ENCODE results near the gene OSBPL7. TPM values are rescaled to one million over a fixed set of nuclear protein-coding genes. Genes with fewer than 3 reads are reported as not detected.

OSBPL7 gene
- total RNA-seq, 2 donors from 2014 or later, result 6.4 to 9.8 TPM

DNA sequence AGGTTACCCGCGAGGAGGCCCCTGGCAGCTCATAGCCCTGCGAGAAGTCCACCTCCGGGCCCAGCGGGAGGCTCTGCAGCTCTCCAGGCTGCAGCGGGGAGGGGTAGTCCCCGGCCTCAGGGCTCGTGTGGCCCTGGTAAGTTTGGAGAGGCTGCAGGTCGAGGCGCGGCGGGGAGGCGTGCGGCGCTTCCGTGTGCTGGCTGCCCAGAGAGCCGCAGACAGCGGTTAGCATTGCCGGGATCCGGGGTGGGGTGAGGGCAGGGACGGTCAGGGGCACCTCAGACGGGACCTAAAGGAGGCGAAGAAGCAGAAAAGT is 26.6 kb upstream of the OSBPL7 start:
- no peak for DNase-seq (ENCODE audit: low spot score)
- intact Hi-C loops (cut with DNase I), result loop anchor here in 1 of 2 donors (10.0 kb wide), 1 partner anchor 117 kb away; no protein-coding TSS in a partner anchor

DNA sequence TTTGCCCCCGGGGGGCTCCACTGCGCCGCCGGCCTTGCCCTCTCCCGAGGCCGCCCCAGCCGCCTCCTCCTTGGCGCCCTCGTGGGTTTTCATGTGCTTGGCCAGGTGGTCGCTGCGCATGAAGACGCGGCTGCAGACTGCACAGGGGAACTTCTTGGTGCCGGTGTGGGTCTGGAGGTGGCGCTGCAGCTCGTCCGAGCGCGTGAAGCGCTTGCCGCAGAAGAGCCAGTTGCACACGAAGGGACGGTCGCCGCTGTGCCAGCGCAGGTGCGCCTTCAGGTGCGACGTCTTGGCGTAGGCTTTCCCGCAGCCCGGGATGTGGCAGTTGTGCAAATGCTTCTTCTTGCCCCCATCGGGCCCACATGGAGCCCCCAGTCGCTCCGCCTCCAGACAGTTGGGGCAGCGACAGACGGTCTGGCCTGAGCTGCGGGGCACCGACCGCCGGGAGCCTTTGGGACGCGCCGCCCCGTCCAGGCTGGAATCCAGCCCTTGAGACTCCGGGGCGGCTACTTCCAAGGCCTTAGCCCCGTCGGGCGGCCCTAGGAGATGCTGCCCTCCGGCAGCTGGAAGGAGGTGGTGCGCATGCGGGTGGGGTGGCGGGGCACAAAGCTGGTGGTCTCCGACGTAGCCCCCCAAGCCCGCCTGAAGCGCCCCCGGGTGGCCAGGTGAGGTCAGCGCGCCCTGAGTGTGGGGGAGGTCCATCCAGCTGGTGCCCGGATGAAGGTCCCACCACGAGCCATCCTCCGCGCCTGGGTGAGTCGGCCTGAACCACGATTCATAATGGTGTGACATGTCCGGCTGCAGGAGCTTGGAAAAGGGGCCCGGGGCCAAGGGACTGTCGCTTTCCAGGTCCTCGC is 26.0 kb upstream of the OSBPL7 start:
- no peak for DNase-seq (ENCODE audit: low spot score)
- intact Hi-C loops (cut with DNase I), result loop anchor here in 1 of 2 donors (10.0 kb wide), 1 partner anchor 117 kb away; no protein-coding TSS in a partner anchor

DNA sequence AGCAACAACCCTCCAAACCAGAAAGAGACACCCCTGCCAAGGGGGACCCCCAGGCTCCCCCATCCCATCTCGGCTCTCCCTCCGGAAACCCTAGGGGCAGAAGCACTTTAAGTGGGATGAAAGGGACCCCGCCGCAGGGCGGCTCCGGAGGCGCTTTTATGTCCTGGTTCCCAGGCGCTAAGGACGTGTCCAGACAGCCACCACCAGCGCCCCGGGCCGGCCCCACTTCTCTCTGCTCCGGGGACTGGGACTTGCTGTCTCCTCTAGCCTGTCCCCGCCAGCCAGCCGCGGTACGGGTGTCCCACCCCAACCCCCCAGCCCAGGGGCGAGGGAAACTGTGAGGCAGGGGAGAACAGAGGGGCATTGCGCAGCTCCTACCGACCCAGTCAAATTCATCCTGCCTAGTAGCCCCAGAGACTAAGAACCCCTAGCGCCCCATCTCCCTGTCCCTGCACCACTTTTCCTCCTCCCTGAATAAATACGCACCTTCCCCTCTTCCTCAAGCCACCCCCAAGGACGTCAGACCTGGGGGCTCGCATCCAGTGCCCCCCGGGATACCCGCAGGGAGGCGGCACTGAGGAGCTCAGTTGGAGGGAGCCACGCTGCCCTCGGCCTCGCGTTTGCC is 25.2 kb upstream of the OSBPL7 start:
- DNase-seq (ENCODE audit: low spot score), result no peak
- intact Hi-C loops (cut with DNase I), result loop anchor here in 1 of 2 donors (10.0 kb wide), 1 partner anchor 118 kb away; no protein-coding TSS in a partner anchor

- intact Hi-C loops (cut with DNase I), result loop anchor here in 1 of 2 donors (2.0 to 10.0 kb wide), 2 partner anchors 43 to 119 kb away; no protein-coding TSS in a partner anchor
- no peak for DNase-seq (ENCODE audit: low spot score)
These were observed 24.1 kb upstream of the OSBPL7 start for GRCh38 chr17:47845716-47846075.

DNA sequence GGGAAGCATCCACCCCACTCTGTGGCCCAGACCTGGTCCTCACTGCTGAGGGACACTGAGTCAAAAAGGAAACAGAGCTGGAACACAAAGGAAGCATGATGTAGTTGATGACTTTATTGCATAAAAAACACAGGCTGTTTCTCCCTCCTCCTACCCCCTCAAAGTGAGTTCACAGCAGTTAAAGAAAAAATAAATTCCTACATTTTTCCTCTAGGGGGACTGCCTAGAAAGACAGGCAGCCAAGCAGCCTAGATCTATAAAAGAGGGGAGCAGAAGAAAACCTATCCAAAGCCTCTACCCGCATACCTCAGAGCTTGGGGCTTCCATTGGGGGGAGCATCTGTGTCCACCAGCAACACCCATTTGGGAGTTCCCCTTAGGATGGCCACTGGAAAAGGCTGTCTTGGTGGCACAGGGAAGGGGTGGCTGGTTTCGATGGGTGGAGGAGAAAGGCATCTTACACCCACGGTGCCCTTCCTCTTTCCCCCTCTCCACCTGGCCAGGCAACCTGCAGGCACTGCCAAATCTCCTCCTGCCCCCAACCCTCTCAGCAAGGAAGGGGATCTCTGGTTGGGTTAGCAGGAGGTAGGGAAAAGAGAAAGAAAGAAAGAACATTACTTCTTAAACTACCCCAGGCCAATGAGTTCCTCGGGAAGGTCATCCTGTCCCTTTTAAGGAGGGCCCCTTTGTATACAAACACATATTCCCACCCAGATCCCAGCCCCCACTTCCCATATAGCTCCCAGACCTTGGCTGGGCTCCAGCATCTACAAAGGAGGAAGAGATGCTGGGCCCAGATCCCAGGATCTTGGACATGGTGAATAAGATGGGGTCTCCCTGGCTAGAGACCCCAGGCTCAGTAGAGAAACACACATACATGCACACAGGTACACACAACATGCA is 23.5 kb upstream of the OSBPL7 start:
- DNase-seq (ENCODE audit: low spot score), result no peak
- intact Hi-C loops (cut with DNase I), result loop anchor here in 1 of 2 donors (2.0 to 10.0 kb wide), 2 partner anchors 44 to 120 kb away; no protein-coding TSS in a partner anchor

- DNase-seq (ENCODE audit: low spot score), result no peak
- intact Hi-C loops (cut with DNase I), result loop anchor here in 1 of 2 donors (2.0 to 10.0 kb wide), 2 partner anchors 45 to 121 kb away; no protein-coding TSS in a partner anchor
These were observed 22.6 kb upstream of the OSBPL7 start for GRCh38 chr17:47844227-47844626.

- intact Hi-C loops (cut with DNase I), result loop anchor here in 1 of 2 donors (10.0 kb wide), 1 partner anchor 121 kb away; no protein-coding TSS in a partner anchor
- DNase-seq (ENCODE audit: low spot score), result no peak
These were observed 21.8 kb upstream of the OSBPL7 start for GRCh38 chr17:47843391-47843730.

DNA sequence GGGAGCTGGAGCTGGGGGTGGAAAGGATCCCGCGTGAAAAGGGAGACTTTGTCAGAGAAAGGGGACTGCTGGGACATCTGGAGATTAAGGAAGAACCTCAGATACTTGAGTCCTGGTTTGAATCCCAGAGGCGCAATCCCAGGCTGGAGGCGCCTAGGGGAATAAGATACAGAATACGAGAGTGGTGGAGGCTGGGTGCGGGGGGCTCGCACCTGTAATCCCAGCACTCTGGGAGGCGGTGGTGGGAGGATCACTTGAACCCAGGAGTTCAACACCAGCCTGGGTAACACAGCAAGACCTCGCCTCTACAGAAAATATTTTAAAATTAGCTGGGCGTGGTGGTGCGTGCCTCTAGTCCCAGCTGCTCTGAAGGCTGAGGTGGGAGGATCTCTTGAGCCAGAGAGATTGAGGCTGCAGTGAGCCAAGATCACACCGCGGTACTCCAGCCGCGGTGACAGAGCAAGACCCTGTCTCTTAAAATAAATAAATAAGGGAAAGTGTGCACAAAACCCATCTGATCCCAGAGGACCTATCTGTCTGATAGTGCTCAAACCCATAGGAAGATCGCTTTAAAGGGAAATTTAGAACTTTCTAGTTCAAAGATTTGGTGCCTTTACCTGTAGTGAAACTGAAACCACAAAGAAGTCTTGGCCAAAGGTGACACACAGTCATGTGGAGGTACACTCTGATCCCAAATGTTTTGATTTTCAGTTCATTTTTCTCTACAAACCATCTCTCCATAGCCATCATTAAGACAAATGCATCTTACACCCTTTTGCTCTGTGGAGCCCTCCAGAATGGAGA is 20.1 kb upstream of the OSBPL7 start:
- intact Hi-C loops (cut with DNase I), result loop anchor here (2.0 to 10.0 kb wide), 2 partner anchors 47 to 123 kb away; no protein-coding TSS in a partner anchor
- no peak for DNase-seq (ENCODE audit: low spot score)

- intact Hi-C loops (cut with DNase I), result loop anchor here (2.0 to 10.0 kb wide), 2 partner anchors 48 to 124 kb away; no protein-coding TSS in a partner anchor
- peak; percentile 97 for DNase-seq (ENCODE audit: low spot score)
These were observed 19.3 kb upstream of the OSBPL7 start, which contains the start of gene SCRN2 for GRCh38 chr17:47840742-47841487. SCRN2 (minus strand) TSS chr17:47841273; CDS start chr17:47840843, 430 bp downstream.

DNA sequence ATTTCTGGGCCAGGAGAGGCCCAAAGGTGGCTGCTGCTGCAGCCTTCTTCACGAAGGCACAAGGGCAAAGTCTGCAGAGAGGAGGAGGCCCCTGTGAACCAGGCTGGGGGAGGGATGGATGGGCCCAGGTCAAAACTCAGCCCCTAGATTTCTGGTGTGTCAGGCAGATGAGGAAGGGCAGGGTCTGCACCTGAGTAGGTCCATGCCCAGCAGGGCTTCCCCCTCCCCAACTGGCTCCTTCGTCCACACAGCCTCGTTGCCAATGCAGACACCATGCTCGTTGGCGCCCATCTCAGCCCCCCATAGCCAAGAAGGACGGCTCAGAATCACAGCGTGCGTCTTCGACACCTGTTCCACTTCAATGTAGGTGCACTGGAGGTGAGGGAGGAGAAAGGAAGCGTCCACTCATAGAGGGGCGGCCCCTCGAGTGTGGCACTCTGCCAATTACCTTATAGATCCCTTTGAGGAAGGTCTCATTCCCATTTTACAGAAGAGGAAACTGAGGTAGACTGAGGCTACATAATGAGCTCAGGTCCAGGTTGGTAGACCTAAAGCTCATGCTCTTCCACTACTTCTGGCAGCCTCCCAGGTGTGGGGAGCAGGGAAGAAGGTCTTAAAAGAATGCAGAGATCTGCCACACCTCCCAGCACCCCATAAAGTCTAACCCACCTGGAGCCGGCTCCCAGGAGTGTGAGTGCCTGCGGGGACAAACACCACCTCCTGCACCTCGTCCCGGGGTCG is 18.6 kb upstream of the OSBPL7 start:
- DNase-seq (ENCODE audit: low spot score), result no peak
- intact Hi-C loops (cut with DNase I), result loop anchor here (2.0 to 10.0 kb wide), 2 partner anchors 49 to 125 kb away; no protein-coding TSS in a partner anchor

GRCh38 chr17:47839071-47839470 is 17.5 kb upstream of the OSBPL7 start:
- DNase-seq (ENCODE audit: low spot score), result no peak
- intact Hi-C loops (cut with DNase I), result loop anchor here in 1 of 2 donors (2.0 kb wide), 1 partner anchor 52 kb away; no protein-coding TSS in a partner anchor

GRCh38 chr17:47838636-47839035 is 17.0 kb upstream of the OSBPL7 start:
- intact Hi-C loops (cut with DNase I), result loop anchor here in 1 of 2 donors (2.0 kb wide), 1 partner anchor 52 kb away; no protein-coding TSS in a partner anchor
- DNase-seq (ENCODE audit: low spot score), result no peak

- intact Hi-C loops (cut with DNase I), result loop anchor here in 1 of 2 donors (2.0 kb wide), 1 partner anchor 53 kb away; no protein-coding TSS in a partner anchor
- peak; percentile 73 for DNase-seq (ENCODE audit: low spot score)
These were observed 15.9 kb upstream of the OSBPL7 start for GRCh38 chr17:47837401-47838039.

GRCh38 chr17:47836601-47837000 is 15.0 kb upstream of the OSBPL7 start:
- intact Hi-C loops (cut with DNase I), result no loop called here
- DNase-seq (ENCODE audit: low spot score), result peak; percentile 76

DNA sequence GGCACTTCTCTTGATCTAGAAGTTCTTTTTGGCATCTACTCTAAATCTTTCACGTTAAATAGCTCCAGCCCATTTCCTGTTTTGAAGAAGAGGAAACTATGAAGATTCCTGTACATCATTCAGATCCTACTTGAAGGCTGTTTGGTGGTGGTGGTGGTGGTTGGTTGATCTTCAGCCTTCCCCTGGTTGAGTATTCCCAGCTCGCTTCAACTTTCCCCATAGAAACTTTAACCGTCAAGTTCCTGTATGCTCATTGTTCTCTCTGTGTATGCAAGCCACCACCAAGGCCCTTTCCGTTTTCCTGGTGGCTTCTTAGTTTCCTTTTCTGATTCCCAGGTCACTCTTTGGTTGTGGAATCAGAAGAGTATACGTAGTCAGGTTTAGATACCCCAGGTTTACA is 13.2 kb upstream of the OSBPL7 start:
- intact Hi-C loops (cut with DNase I), result no loop called here
- no peak for DNase-seq (ENCODE audit: low spot score)

GRCh38 chr17:47831934-47832327 is 10.3 kb upstream of the OSBPL7 start:
- intact Hi-C loops (cut with DNase I), result no loop called here
- no peak for DNase-seq (ENCODE audit: low spot score)
